NCI-H1417 (cell line): ENCODE measurements around the gene LCE3C.
A peak's percentile ranks its signal among the peaks of the same experiment; 100 is the strongest.
"Not testable (repeated sequence)": the region's sequence is repeated elsewhere in the genome, so short reads cannot be mapped to it uniquely, and the experiment has no call there.

Source experiments
- DNase-seq, 3 experiments: peaks; one replicate each; lab custom pipeline; 2025; lab: John Stamatoyannopoulos, UW

Gene LCE3C

DNA sequence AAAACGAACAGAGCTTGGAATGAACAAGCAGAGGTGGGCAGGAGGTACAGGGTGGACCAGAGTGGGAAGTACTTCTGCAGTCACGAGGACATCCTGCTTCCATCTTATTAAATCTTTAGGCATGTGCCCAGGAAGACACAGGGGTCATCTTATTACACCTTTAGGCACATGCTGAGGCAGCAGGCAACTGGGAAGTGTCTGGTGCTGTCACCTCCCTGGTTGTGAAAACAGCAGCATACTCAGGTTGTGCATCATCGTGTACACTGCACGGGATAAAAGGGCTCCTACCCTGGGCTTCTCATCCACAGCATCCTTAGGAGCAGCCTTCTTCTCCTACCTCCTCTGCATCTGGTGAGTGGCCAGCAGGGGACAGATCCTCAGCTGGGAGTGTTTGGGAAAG is at the start of gene LCE3C:
TSS of gene LCE3C (plus strand) at position 301 of the 400 bp plus-strand sequence. CDS start 498 bp downstream, outside the sequence.
- no peak for DNase-seq

DNA sequence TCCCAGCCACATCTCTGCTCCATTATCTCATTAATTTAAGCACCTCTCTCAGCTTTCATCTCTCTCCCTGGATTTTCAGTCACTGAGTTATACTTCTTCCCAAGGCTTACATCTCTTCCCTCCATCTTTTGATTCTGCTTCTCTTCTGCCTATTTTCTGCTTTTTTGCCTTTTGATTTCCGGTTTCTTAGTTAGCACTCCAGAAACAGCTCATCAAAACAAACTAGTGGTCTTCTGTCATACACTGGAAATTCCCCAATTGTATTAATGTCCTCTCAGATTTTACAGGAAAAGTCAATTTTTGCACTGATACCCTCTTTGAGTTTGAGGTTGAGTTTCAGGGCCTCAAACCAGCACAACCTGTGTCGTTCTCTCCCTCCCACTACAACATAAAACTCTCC is 34.9 kb upstream of the LCE3C start:
- no peak for DNase-seq

- DNase-seq = no peak
These were observed 34.4 kb upstream of the LCE3C start for GRCh38 chr1:152565535-152566215.

- peak in 1 of 3 experiments; percentile 17 for DNase-seq
These were observed 33.4 kb upstream of the LCE3C start, which contains the start of gene LCE3E for GRCh38 chr1:152566681-152567080. Gene LCE3E, minus strand, starts transcription at chr1:152566780. Its CDS starts 572 bp downstream, at chr1:152566208.

GRCh38 chr1:152577168-152577567 is 22.9 kb upstream of the LCE3C start:
- DNase-seq = no peak

- not testable (repeated sequence) for DNase-seq
These were observed 20.5 kb upstream of the LCE3C start for GRCh38 chr1:152579526-152579925.

- DNase-seq = no peak
These were observed 19.6 kb upstream of the LCE3C start, which contains the start of gene LCE3D for GRCh38 chr1:152580433-152580832. Gene LCE3D, minus strand, starts transcription at chr1:152580516. Its CDS starts 580 bp downstream, at chr1:152579936.

- no peak for DNase-seq
These were observed 17.4 kb upstream of the LCE3C start for GRCh38 chr1:152582647-152583046.

- DNase-seq = no peak
These were observed 14.4 kb upstream of the LCE3C start for GRCh38 chr1:152585586-152585985.

DNA sequence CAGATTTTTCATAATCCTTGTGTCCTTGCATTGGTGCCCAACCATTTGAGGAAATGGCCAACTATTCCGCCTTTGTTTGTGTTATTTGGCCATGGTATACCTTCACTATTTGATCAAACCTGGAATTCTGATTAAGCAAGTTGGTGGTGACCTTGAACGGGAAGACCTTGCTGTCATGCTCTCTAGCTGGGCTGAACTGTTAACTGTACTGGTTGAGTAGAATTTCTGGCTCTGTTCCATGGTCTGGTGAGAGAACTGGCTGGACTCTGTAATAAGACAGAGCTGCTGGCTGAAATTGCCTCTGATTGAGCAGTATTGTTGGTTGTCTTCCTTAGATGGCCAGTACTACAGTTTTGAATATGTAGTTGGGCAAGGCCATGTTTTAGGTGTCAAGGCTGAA is 3.0 kb upstream of the LCE3C start:
- DNase-seq = no peak

- no peak for DNase-seq
These were observed 13.5 kb downstream of the LCE3C start, which contains the start of gene LCE3B for GRCh38 chr1:152613511-152613910. Gene LCE3B, plus strand, starts transcription at chr1:152613811. Its CDS starts 0 bp downstream, at chr1:152613811.

DNA sequence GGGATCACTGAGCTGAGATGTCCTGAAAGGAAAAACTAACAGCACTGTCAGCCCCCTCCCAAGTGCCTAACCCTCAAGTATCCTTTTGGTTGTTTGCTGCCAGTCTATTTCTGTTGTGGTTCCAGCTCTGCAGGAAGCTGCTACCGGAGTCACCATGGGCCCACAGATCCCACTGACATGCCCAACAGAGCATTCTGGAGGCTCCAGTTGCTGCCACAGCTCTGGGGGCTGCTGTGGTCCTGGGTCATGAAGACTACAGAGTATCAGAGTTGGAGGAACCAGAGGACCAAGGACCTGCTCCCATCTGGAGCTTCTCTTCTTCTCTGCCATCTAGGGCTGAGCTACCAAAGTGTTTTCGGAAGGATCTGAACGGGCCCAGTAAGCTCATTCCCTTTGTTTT is 22.0 kb downstream of the LCE3C start:
- DNase-seq = no peak

DNA sequence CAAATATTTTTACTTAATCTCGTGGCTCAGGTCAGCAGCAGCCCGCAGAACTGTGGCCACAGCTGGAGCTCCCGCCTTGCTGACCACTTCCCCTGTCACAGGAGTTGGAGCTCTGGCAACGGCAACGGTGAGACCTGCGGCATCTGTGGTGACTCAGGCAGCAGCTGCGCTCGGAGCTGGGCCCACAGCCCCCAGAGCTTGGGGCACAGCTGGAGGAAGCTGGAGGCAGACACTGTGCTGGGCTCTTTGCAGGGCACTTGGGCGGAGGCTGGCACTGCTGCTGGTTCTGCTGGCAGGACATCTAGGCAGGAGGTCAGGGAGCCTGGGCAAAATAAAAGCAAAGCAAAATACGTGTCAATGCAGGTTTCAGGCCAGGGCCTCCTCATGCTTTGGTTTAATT is 22.8 kb downstream of the LCE3C start, which contains the start of gene LCE3A:
TSS of gene LCE3A (minus strand) at position 301 of the 400 bp plus-strand sequence. CDS start at position 301, 0 bp downstream.
- no peak for DNase-seq

- no peak for DNase-seq
These were observed 23.3 kb downstream of the LCE3C start for GRCh38 chr1:152623203-152623844.

GRCh38 chr1:152626744-152627143 is 26.7 kb downstream of the LCE3C start:
- no peak for DNase-seq

- DNase-seq = no peak
These were observed 30.6 kb downstream of the LCE3C start for GRCh38 chr1:152630596-152630995.

GRCh38 chr1:152640351-152640750 is 40.3 kb downstream of the LCE3C start:
- DNase-seq = no peak

DNA sequence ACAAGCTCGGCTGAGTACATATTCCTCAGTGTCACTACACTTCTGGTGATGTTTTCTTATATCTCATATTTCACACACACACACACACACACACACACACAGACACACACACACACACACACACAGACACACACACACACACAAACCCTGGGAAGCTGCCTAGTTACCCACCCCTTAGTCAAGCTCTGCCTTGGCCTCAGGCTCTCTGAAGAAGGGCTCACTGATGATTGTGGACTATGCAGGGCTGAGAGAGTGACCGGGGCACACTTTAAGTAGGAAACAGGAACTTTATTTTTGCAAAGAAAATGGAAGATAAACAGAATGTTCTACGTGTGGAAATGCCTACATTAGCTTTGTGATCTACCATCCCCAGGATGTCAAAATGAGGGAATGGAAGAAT is 43.9 kb downstream of the LCE3C start:
- DNase-seq = no peak

DNA sequence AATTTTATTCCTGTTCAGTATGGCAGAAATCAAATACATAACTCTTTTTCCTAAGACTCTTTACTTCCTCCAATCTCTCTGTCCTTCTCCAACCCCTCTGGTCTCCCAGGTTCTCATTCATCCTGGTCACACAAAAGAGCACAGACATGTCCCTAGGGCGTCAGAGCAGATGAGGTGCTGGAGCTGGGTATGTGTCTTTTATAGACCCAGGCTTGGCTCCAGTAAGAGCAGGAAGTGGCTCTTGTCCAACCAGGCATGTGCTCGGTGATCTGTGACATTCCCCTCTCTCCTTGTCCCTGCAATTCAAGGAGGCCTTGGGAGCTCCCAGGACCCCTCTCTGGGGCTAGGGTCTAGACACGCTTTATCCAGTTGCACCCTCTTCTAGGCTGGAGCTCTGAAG is 45.1 kb downstream of the LCE3C start:
- DNase-seq = no peak

GRCh38 chr1:152646656-152647055 is 46.6 kb downstream of the LCE3C start:
- DNase-seq = no peak
